HG02763 (cell line): Measurements from ENCODE around the gene SIX3.

Source experiments
- ATAC-seq: cut with Tn5 transposase; IDR thresholded peaks from one replicate; pipeline ENCODE4 v1.9.1; 2021; ENCODE audit warnings: mild to moderate bottlenecking, moderate library complexity; ENCODE audit not compliant: unreplicated experiment

SIX3 gene

DNA sequence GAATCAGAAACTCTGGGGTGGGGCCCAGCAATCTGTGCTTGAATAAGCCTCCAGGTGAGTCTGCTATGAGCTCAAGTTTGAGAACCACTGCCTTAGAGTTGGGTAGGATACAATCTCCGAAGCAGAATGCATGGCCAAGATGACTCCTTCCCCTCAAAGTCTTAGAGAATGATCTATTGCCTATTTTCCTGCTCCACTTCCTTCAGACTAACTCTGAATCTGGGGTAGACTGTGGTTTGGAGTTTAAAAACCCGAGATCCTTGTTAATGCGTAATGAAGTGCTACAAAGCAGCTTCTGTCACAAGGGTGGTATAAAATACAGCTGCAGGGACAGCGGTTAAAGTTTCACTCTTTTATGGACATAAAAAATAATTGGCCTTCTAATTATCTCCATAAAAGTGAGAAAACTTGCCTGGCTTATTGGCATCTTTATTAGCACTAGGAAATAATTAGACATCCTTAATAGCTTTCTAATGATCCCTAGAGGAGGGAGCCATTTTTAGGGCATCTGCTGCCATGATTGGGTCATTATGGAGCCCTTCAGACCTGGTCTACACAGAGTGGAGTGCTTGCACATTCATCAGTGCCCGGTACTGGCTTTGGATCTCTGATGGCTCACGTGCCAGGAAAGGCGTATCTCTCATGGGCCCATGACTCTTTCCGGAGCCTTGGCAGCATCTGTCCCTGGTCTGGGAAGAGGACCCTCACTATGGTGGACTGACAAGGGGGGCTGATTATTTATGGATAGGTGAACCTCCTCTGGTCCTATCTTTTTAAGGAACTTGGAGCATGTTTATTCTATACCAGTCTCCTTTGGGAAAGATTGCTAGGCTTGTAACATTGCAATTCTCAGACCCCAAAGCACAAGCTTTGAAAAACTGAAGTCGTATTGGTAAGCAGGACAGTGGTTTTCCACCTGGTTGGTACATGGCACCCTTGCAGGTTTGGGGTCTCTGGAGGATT lies 39.5 kb downstream of the SIX3 start:
- ATAC-seq: no peak

DNA sequence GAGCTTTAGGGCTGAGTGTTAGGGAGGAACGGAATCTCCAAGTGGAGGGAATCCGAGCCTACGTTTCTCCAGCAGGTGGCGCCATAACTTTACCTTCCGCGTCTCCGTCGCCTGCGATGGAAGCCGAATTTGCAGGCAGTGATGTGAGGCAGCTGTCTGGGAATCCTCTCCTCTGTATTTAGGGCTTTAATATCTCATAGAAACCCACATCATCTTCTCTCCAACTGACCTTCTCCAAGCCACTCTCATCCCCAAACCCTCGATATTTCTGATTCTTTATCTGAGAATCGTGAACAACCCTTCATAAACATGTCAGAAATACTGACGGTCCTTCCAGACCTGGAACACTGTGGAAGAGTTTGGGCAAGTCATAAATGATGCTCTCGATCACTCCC lies 40.2 kb downstream of the SIX3 start:
- no peak for ATAC-seq

DNA sequence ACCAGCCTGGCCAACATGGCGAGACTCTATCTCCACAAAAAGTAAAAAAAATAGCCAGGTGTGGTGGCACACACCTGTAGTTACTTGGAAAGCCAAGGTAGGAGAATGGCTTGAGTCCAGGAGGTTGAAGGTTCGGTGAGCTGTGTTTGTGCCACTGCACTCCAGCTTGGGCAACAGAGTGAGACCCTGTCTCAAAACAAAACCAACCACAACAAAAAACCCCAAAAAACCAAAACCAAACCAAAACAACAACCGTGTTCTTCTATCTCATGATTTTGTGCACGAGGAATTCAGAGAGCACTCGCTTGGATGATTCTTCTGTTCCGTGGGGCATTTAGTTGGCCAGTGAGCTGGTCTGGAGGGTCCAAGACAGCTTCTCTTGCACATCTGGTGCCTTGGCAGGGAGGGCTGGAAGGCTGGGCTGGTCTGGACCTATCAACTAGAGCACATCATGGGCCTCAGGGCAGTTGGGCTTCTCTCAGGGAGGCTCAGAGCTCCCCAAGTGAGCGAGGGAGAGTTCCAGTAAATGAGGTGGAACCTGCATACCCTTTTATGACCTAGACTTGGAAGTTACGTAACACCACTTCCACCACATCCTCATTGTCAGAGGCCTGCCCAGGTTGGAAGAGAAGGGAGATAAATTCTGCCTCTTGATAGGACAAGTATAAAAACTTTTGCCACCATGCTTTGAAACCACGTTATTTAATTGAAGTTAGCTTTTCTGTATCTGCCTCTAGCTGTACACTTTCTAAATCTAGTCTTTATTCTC lies 42.5 kb downstream of the SIX3 start:
- no peak for ATAC-seq

DNA sequence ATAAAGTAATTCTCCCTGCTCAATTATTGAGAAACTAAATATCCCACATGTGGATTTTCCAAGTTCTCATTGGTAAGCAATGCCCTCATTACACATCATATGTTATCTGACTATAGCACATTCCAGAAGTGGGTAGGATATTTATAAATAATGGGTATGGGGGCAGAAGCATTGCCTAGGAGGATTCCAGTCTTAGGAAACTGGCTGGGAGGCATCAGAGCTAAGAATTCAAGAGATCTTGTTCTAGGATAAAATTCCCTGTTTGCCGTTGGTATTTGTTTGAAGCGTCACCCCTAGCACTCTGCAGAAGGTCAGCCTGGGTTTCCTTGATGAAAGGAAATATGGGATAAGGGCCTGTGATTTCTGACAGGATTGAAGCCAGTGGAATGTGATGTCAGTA lies 47.7 kb downstream of the SIX3 start:
- ATAC-seq: no peak

DNA sequence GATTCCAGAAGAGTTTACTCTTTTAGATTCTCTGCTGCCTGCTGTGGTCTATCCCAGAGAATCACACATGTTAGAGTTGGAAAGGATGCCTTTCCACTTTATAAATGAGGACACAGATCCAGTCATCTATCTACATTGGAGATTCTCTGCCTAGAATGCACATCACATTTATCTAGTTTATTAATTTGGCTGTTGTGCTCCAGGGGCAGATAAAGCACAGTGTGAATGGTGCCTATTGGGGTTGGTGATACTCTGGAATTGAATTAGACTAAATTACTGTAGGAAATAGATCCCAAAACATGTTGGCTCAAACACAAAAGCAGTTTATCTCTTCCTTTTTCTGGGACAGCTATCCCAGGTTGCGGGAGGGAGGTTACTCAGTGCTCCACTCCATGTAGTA lies 52.9 kb downstream of the SIX3 start:
- ATAC-seq: no peak
